NB4 (cell line): ENCODE results near the gene HOXC12.

Experiments used
- CTCF ChIP-seq: IDR thresholded peaks from one replicate; pipeline ENCODE4 v1.5.1; 2012; ENCODE audit warnings: low read depth, low read length
- MAX ChIP-seq: IDR thresholded peaks from 2 replicates; pipeline ENCODE4 v1.6.1; 2011; ENCODE audit warnings: low read depth, low read length
- MYC ChIP-seq: IDR thresholded peaks from 2 replicates; pipeline ENCODE4 v1.6.1; 2011; ENCODE audit warnings: low read depth, low read length
- POLR2A ChIP-seq: IDR thresholded peaks from 2 replicates; pipeline ENCODE4 v1.6.1; 2011; ENCODE audit warnings: mild to moderate bottlenecking; ENCODE audit not compliant: insufficient read length; ENCODE audit errors: extremely low read depth

- no peak for TF ChIP-seq CTCF
- TF ChIP-seq POLR2A: no peak
- no peak for TF ChIP-seq MYC
- TF ChIP-seq MAX: no peak
Observed at GRCh38 chr12:53959314-53959713, 4.6 kb downstream of the HOXC12 start.
